ENCODE results near the gene ATP1A3.

The ATP1A3 gene

GRCh38 chr19:41984961-41985360 is 9.1 kb downstream of the ATP1A3 start:
- DNase-seq (ENCODE audit: low read depth): no peak

- no peak for DNase-seq (ENCODE audit: low read depth)
Observed at GRCh38 chr19:41981724-41982123, 12.3 kb downstream of the ATP1A3 start.

GRCh38 chr19:41978470-41978869 is 15.6 kb downstream of the ATP1A3 start:
- DNase-seq (ENCODE audit: low read depth): no peak

- no peak for DNase-seq (ENCODE audit: low read depth)
Observed at GRCh38 chr19:41977916-41978315, 16.1 kb downstream of the ATP1A3 start.

- no peak for DNase-seq (ENCODE audit: low read depth)
Observed at GRCh38 chr19:41974652-41975051, 19.4 kb downstream of the ATP1A3 start.

GRCh38 chr19:41971363-41971762 is 22.7 kb downstream of the ATP1A3 start:
- DNase-seq (ENCODE audit: low read depth): no peak

- no peak for DNase-seq (ENCODE audit: low read depth)
Observed at GRCh38 chr19:41969772-41970458, 24.1 kb downstream of the ATP1A3 start.

GRCh38 chr19:41968751-41969595 is 25.1 kb downstream of the ATP1A3 start:
- DNase-seq (ENCODE audit: low read depth): no peak

GRCh38 chr19:41967054-41967783 is 26.8 kb downstream of the ATP1A3 start:
- DNase-seq (ENCODE audit: low read depth): no peak

- no peak for DNase-seq (ENCODE audit: low read depth)
Observed at GRCh38 chr19:41965106-41965505, 28.9 kb downstream of the ATP1A3 start.

- DNase-seq (ENCODE audit: low read depth): no peak
Observed at GRCh38 chr19:41960973-41961372, 33.1 kb downstream of the ATP1A3 start.

GRCh38 chr19:41959056-41960053 is 34.7 kb downstream of the ATP1A3 start, which contains the start of gene RABAC1:
Gene RABAC1 (minus strand): TSS chr19:41959321. CDS start chr19:41959292, 29 bp downstream.
- peak; percentile 80 for DNase-seq (ENCODE audit: low read depth)

- DNase-seq (ENCODE audit: low read depth): peak; percentile 60
Observed at GRCh38 chr19:41958367-41959055, 35.5 kb downstream of the ATP1A3 start.

GRCh38 chr19:41957838-41958366 is 36.1 kb downstream of the ATP1A3 start:
- DNase-seq (ENCODE audit: low read depth): no peak

GRCh38 chr19:41957161-41957837 is 36.7 kb downstream of the ATP1A3 start:
- no peak for DNase-seq (ENCODE audit: low read depth)

- DNase-seq (ENCODE audit: low read depth): no peak
Observed at GRCh38 chr19:41956621-41957020, 37.4 kb downstream of the ATP1A3 start.

- no peak for DNase-seq (ENCODE audit: low read depth)
Observed at GRCh38 chr19:41955521-41955920, 38.5 kb downstream of the ATP1A3 start.

- peak; percentile 88 for DNase-seq (ENCODE audit: low read depth)
Observed at GRCh38 chr19:41951686-41952172, 42.3 kb downstream of the ATP1A3 start.

- no peak for DNase-seq (ENCODE audit: low read depth)
Observed at GRCh38 chr19:41947091-41947490, 46.9 kb downstream of the ATP1A3 start.

Data from activated gamma-delta T cell treated with anti-CD3 and anti-CD28 coated beads, Interleukin-2, amount 50 U/mL, for 16 hours (primary cell).